ENCODE data around the gene CCDC77.

Gene CCDC77

GRCh38 chr12:454833-455232, 53.4 kb downstream of the CCDC77 start:
- DNase-seq: no peak

- DNase-seq: no peak
Observed at GRCh38 chr12:455821-456220, 54.4 kb downstream of the CCDC77 start.

- no peak for DNase-seq
Observed at GRCh38 chr12:457676-458075, 56.2 kb downstream of the CCDC77 start.

GRCh38 chr12:459050-459429, 57.6 kb downstream of the CCDC77 start:
- DNase-seq: no peak

GRCh38 chr12:459430-460258, 58.2 kb downstream of the CCDC77 start, which contains the start of gene B4GALNT3:
Gene B4GALNT3 (plus strand): TSS chr12:459939. CDS start chr12:460377, 438 bp downstream.
- no peak for DNase-seq

GRCh38 chr12:460261-461230, 59.1 kb downstream of the CCDC77 start:
- no peak for DNase-seq

GRCh38 chr12:461425-461824, 60.0 kb downstream of the CCDC77 start:
- no peak for DNase-seq

- DNase-seq: no peak
Observed at GRCh38 chr12:462936-463705, 61.7 kb downstream of the CCDC77 start.

- DNase-seq: peak; percentile 67
Observed at GRCh38 chr12:464484-465267, 63.2 kb downstream of the CCDC77 start.

GRCh38 chr12:466039-466438, 64.6 kb downstream of the CCDC77 start:
- DNase-seq: no peak

- no peak for DNase-seq
Observed at GRCh38 chr12:466762-467161, 65.3 kb downstream of the CCDC77 start.

GRCh38 chr12:467591-467990, 66.1 kb downstream of the CCDC77 start:
- no peak for DNase-seq

- no peak for DNase-seq
Observed at GRCh38 chr12:468671-469389, 67.4 kb downstream of the CCDC77 start.

GRCh38 chr12:470133-470532, 68.7 kb downstream of the CCDC77 start:
- DNase-seq: no peak

- no peak for DNase-seq
Observed at GRCh38 chr12:473198-473597, 71.8 kb downstream of the CCDC77 start.

- DNase-seq: no peak
Observed at GRCh38 chr12:473863-474577, 72.6 kb downstream of the CCDC77 start.

- no peak for DNase-seq
Observed at GRCh38 chr12:475286-475685, 73.8 kb downstream of the CCDC77 start.

GRCh38 chr12:479161-479560, 77.7 kb downstream of the CCDC77 start:
- DNase-seq: no peak

GRCh38 chr12:480831-481816, 79.7 kb downstream of the CCDC77 start:
- peak; percentile 36 for DNase-seq
